Cortex of kidney (tissue), 1 donor: ENCODE results near the gene CABP5.
"Not testable (repeated sequence)": the region's sequence is repeated elsewhere in the genome, so short reads cannot be mapped to it uniquely, and the experiment has no call there.

ENCODE experiments used
- DNase-seq: peaks from one replicate; lab custom pipeline; 2025; lab: John Stamatoyannopoulos, UW

The CABP5 gene

GRCh38 chr19:48043675-48044258, at the start of gene CABP5:
Gene CABP5 (minus strand): TSS chr19:48044079. CDS start chr19:48043922, 157 bp downstream.
- DNase-seq: no peak

GRCh38 chr19:48091111-48091718, 47.3 kb upstream of the CABP5 start:
- not testable (repeated sequence) for DNase-seq

- no peak for DNase-seq
These were observed 46.5 kb upstream of the CABP5 start for GRCh38 chr19:48090281-48090802.

DNA sequence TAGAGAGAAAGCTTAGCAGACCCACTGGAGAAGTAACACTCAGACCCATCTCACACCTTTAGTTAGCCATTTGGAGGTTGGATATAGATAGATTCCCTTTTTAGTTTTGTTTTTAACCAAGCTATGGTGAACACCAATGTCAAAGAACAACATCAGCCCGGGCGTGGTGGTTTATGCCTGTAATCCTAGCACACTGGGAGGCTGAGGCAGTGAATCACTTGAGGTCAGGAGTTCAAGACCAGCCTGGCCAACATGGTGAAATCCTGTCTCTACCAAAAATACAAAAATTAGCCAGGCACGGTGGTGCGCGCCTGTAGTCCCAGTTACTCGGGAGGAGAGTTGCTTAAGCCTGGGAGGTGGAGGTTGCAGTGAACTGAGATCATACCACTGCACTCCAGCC, 45.1 kb upstream of the CABP5 start:
- not testable (repeated sequence) for DNase-seq

DNA sequence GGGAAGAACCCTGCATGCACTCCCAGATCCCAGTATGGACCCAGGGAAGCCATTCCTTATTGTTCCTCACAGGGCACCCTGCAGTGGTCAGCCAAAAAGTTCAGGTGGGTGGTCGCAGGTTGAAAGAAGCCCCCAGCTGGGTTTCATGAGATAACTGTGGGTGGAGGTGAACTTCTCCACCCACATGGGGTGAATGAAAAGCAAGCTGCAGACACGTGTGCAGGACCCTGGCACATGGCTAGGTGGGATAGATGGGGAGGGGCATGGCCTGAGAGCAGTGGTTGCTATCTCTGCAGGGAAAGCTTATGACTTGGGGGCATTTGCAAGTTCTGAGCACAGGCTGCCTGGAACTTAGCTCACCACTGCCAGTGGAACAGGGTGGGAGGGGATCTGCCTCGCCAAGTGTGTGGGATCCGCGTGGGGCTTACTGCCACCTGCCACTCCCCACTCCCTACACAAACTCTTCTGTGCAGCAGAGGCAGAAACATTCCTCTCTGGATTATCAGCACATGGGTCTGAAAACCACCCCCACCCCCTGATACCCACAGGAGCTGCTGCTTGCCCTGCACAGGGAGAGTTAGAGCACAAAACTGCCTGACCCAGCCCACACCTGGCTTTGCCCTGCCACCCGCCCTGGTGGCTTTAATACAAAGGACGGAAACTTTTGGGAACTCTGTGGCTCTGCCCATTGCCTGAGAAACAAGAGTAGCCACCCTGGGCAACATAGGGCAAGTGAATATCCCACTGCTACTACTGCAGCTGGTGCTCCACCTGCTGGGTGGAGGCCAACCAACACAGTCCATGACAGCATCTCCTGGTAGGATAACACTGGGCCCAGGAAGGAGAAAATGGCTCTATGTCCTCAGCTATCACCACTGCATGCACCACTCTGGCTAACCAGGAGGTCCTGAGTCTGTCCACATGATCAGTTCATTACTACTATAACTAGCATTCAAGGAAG, 42.3 kb upstream of the CABP5 start:
- no peak for DNase-seq

GRCh38 chr19:48085076-48085475, 41.2 kb upstream of the CABP5 start:
- no peak for DNase-seq

DNA sequence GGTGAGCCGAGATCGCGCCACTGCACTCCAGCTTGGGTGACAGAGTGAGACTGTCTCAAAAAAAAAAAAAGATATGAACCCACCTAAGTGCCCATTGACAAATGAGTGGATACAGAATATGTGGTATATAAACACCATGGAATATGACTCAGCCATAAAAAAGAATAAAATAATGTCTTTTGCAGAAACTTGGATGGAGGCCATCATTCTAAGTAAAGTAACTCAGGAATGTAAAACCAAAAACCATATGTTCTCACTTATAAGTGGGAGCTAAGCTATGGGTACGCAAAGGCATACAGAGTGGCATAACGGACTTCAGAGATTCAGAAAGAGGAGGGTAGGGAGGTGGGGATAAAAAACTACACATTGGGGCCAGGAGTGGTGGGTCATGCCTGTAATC, 37.2 kb upstream of the CABP5 start:
- DNase-seq: no peak

DNA sequence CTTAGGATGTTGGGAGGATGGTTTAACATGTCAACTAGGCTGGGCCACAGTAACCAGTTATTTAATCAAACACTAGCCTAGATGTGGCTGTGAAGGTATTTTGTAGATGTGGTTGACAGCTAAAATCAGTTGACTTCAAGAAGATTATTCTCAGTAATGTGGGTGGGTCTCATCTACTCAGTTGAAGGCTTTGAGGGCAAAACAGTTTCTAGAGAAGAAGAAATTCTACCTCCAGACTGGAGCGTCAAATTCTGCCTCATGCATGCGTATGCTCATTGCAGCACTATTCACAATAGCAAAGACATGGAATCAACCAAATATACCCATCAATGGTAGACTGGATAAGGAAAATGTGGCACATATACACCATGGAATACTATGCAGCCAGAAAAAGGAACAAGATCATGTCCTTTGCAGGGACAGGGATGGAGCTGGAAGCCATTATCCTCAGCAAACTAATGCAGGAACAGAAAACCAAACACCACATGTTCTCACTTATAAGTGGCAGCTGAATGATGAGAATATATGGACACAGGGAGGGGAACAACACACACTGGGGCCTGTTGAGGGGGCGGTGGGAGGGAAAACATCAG, 26.4 kb upstream of the CABP5 start:
- not testable (repeated sequence) for DNase-seq

GRCh38 chr19:48069435-48069834, 25.6 kb upstream of the CABP5 start:
- DNase-seq: no peak

GRCh38 chr19:48064509-48064908, 20.6 kb upstream of the CABP5 start:
- DNase-seq: no peak

DNA sequence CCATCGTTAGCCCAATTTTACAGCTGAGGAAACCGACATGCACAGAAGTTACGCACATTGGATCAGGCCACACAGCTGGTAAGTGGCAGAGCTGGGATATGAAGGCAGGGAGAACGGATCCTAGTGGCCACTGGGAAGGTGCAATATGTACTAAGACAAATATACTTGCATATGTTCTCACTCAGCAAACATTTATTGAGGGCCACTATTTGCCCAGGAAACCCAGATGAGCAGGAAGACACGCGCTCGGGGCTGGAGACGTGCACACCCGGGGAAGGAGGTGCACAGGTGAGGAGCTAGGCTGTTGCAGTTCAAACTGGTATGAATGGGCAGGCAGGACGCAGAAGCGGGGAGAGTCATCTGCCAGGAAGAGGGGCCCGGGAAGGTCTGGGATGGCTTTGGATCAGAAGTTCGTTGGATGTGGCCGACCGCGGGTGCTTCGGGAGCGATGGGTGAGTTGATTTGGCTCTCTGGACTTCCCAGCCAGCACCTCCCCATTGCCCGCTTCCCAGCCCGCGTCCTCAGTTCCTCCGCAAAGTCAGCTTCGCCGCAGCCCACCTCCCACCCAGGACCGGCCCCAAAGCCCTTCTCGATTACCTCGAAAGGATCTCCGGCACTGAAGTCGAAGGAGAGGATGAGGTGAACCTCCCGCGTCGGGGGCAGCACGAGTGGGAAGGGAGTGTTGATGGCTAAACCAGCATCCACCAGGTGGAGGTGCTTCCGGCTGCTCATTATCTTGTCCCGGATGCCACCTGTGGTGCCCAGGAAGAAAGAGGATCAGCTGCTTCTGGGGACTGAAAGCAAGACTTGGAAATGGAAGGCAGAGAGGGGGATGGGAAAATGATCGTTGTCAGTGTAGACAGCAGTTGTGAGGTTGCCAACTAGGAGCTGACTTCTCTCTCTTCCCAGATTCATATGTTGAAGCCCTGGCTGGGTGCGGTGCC, 17.8 kb upstream of the CABP5 start:
- no peak for DNase-seq

- no peak for DNase-seq
These were observed 16.5 kb upstream of the CABP5 start for GRCh38 chr19:48060381-48060780.

GRCh38 chr19:48059331-48059730, 15.5 kb upstream of the CABP5 start:
- DNase-seq: no peak

DNA sequence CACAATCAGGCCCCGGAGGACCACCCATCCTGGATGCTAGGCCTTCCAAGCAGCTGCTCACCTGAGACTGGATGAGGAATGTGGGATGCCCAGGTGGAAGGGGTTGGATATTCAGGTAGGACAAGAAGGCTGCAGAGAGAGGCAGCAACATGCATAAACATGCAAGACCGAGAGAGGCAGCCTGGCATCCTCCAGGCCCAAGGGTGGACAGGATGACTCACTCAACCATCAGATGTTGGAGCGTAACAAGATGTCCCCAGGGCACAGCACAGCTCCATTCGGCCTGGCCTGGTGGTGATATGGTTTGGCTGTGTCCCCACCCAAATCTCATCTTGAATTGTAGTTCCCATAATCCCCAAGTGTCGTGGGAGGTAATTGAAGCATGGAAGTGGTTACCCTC, 10.0 kb upstream of the CABP5 start:
- no peak for DNase-seq

DNA sequence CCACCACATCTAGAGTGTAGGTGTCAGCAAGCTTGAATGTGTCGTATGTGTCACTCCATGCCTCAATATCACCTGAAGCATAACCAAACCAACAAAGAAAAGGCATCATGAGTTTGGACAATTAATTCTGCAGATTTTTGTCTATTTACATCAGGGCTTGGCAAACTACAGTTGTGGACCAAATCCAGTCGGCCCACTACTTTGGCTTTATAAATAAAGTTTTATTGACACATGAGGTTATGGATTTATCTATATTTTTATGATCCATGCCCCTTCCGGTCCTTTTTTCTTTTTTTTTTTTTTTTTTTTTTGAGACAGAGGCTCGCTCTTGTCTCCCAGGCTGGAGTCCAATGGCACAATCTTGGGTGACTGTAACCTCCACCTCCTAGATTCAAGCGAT, 9.2 kb upstream of the CABP5 start:
- no peak for DNase-seq

DNA sequence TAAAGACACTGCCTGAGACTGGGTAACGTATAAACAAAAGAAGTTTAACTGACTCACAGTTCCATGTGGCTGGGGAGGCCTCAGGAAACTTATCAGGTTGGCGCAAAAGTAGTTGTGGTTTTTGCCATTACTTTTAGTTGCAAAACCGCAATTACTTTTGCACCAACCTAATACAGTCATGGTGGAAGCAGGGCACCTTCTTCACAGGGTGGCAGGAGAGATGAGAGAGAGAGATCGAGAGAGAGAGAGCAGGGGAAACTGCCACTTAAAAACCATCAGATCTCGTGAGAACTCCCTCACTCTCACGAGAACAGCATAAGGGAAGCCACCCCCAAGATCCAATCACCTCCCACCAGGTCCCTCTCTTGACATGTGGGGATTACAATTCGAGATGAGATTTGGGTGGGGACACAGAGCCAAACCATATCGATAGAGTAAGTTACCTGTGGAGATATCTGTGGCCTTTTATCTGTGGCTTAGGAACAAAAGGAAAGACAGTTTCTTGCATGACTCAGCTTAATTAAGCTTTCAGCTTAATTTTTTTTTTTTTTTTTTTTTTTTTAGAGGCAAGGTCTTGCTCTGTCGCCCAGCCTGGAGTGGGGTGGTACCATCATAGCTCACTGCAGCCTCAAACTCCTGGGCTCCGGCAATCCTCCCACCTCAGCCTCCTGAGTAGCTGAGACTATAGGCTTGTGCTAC, 7.6 kb upstream of the CABP5 start:
- no peak for DNase-seq

DNA sequence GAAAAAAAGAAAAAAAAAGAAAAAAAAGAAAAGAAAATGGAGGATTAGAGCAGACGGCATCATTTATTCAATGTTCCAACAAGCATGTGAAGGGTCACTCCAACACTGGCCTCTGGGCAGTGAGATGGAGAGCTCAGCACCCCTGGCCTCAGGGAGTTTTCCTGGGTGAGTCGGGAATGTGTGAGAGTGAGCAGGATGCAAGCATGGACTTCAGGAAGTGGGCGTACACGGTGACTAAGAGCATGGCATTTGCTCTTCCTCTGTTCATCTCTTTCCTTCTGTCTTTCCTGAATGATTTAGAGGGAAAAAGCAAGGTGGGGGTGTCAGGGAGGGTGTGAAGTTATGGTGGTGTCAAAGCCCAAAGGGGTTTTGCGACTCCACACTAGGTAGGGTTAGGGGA, 682 bp upstream of the CABP5 start:
- no peak for DNase-seq

DNA sequence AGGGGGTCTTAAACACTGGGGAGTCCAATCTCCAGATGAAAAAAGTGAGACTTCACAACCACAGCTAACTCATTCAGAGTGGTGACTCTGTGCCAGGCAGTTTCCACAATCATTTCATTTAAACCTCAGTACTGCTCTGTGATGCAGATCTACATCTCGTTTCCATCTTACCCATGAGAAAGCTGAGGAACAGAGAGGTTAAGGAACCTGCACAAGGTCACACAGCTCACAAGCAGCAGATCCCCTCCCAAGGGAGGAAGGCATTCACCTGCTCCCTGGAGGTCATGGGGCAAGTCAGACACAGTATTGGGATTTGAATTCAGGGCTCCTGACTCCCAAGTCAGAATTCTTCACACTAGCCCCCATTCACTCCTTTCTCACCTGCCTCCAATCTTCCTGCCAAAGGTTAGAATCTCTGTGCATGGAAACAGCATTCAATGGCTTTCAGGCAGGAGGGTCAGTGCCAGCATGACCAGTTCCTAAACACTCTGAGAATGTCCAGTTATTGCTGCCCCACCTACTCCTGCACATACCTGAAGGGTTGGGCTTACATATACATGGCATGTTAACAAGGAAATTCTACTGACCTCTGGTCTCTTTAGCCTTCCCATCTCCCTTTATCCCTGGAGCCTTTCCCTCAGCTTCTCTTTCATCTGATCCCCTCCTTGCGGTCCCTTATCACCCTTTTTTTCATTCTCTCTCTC, 1.9 kb downstream of the CABP5 start:
- no peak for DNase-seq

DNA sequence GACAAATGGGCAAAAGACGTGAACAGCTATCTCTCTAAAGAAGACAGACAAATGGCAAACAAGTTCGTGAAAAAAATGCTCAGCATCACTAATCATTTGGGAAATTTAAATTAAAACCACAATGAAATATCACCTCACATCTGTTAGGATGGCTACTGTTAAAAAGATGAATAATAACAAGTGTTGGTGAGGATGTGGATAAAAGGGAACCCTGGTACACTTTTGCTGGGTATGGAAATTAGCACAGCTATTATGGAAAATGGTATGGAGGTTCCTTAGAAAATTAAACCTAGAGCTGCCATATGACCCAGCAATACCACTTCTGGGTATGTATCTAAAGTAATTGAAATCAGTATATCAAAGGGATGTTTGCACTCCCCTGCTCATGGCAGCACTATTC, 7.1 kb downstream of the CABP5 start:
- DNase-seq: no peak

DNA sequence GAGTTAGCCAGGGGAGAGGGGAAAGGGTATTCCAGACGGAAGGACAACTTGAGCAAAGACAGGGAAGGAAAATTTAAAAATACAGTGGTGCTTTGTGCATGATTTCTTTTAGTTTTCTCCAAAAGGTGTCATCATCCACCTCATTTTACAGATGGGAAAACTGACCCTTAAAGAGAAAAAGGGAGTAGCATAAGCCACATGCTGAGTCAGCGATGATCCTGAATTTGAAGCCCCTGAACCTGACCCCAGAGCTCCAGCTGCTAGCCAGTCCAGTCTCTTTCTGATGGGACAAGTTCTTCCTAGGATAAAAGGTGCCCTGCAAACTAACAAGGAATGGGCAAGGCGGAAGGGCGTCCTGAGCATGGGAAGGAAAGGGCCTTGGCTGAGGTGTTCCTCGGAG, 10.3 kb downstream of the CABP5 start:
- DNase-seq: no peak
